ENCODE measurements around the gene APCDD1L.

Gene APCDD1L

DNA sequence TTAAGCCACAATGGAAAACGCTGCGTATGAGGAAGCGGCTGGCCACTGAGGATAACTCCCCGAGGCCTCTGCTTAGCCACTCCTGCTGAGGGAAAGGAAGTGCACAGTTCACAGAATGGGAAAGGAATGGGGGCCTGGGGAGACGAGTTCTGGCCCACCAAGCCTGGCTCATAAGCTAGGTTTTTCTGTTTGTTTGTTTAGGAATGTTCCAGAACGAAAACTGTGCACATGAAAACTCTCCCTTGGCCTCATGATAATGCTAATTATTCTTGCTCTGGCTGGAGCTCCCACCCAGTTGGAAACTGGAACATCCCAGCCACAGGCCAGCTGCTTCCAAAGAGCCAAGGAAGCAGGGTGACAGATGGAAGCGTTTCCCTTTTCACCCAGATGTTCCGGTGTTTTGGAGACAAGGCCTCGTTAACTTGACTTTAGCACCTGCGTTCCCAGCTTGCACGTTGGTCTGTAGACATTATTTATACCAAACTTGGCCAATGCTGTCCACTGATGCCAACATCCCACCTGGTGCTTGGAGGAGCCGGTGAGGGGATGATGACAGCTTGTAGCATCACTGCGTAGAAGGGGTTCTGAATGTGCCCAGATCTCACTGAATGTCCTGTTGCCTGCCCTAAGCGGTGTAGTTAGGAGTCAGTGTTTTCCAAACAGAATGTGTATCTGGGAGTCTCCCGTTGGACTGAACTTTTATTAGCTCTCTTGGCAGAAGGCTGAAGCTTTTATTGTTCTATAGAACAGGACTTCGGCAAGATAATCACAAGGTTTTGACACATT is 34.5 kb downstream of the APCDD1L start:
- no peak overlapping the region for H3K4me3 ChIP-seq (replicated peaks in 1 of 2; ENCODE audit: low read depth in 2 of 2, low read length in 2 of 2)
- no peak for DNase-seq (ENCODE audit: low read depth in 2 of 2)
- TF ChIP-seq, protein P1, sequence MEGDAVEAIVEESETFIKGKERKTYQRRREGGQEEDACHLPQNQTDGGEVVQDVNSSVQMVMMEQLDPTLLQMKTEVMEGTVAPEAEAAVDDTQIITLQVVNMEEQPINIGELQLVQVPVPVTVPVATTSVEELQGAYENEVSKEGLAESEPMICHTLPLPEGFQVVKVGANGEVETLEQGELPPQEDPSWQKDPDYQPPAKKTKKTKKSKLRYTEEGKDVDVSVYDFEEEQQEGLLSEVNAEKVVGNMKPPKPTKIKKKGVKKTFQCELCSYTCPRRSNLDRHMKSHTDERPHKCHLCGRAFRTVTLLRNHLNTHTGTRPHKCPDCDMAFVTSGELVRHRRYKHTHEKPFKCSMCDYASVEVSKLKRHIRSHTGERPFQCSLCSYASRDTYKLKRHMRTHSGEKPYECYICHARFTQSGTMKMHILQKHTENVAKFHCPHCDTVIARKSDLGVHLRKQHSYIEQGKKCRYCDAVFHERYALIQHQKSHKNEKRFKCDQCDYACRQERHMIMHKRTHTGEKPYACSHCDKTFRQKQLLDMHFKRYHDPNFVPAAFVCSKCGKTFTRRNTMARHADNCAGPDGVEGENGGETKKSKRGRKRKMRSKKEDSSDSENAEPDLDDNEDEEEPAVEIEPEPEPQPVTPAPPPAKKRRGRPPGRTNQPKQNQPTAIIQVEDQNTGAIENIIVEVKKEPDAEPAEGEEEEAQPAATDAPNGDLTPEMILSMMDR (IDR thresholded peaks at IDR 0.05; ENCODE audit: low read depth, low read length) = no peak

DNA sequence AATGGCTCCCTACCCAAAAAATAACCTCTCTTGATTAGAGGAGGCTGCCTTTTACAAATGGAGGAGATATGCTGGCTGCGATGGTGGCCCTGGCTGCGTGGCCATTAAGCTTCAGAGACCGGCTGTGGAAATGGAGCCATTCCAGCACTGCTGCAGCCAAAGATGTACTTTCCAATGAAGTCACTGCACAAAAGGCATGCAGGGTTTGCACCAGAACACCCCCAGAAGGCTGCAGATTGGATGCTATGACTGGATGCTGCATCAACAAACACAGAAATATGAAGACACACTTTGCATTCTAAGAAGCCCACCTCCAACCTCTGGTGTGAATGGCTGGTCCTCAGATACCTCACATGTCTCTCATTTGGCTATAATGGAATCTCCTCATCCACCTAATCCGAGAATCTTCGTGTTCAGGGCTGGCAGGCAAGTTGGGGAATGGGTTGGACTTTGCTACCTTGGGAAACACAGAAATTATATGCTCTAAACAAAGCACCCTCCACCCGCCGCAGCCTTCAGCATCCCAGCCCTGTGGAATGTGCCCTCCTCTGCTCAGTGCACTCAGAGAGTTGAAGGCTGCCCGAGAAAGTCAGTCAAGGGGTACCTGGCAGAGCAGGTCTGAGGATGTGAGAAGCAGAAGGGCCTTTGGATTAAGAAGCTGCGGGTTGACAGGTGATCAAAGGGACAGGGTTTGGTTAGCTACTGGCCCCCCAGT is 35.3 kb downstream of the APCDD1L start:
- no peak overlapping the region for H3K4me3 ChIP-seq (replicated peaks in 1 of 2; ENCODE audit: low read depth in 2 of 2, low read length in 2 of 2)
- DNase-seq (ENCODE audit: low read depth in 2 of 2) = no peak
- TF ChIP-seq, protein P1 (IDR thresholded peaks at IDR 0.05; ENCODE audit: low read depth, low read length) = no peak

GRCh38 chr20:58478141-58478805 is 36.9 kb downstream of the APCDD1L start:
- TF ChIP-seq, protein P1 (IDR thresholded peaks at IDR 0.05; ENCODE audit: low read depth, low read length) = no peak
- H3K4me3 ChIP-seq (replicated peaks in 1 of 2; ENCODE audit: low read depth in 2 of 2, low read length in 2 of 2) = no peak overlapping the region
- peak in 1 of 2 donors; percentile 39 for DNase-seq (ENCODE audit: low read depth in 2 of 2)

- TF ChIP-seq, protein P1 (IDR thresholded peaks at IDR 0.05; ENCODE audit: low read depth, low read length) = no peak
- DNase-seq (ENCODE audit: low read depth in 2 of 2) = no peak
- H3K4me3 ChIP-seq (replicated peaks in 1 of 2; ENCODE audit: low read depth in 2 of 2, low read length in 2 of 2) = no peak overlapping the region
Measured at GRCh38 chr20:58475466-58475865, 39.7 kb downstream of the APCDD1L start.

DNA sequence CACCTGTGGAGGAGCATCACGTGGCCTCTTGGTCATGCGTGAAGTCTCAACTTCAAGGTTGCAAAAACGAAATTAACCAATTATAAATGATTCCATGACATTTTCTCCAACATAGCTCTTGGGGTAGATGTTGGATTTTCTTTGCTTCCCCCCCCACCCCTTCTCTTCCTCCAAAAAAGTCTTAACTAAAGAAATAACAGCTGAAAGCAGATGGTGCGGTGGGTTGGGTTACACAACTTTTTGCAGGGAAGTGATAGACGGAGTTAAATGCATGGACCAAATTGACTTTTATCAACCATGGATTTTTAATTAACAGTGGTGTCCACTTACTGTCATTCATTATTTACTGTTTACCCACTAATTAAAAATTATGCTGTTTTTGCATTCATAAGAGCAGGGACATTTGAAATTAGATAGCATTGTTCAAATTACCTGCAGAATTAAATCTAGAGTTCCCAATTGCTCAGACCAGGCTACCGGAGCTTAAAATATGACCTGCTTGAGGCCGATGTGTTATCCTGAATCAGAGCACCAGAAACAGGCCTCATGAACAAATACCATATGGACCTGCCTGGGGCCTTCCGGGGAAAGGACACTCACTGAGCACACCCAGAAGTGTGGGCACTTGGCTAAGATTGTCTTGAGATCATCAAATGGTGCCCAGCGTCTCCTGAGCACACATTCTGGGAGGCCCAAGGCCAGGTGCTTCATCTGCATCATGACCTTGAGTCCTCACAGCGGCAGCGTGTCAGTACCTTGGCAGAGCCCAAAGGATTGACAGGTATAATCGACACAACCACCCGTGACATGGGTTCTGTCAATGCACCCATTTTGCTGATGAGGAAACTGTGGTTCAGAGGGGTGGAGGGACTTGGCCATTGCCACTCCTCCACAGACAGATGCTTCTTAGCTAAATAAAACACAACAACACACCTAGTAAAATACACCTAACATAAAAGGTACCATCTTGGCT is 41.5 kb downstream of the APCDD1L start:
- TF ChIP-seq, protein P1 (IDR thresholded peaks at IDR 0.05; ENCODE audit: low read depth, low read length) = no peak
- H3K4me3 ChIP-seq (replicated peaks in 1 of 2; ENCODE audit: low read depth in 2 of 2, low read length in 2 of 2) = no peak overlapping the region
- DNase-seq (ENCODE audit: low read depth in 2 of 2) = no peak

Data from cardiac fibroblast (primary cell).